ENCODE results near the gene ZNF274. TPM values are rescaled to one million over a fixed set of nuclear protein-coding genes. Genes with fewer than 3 reads are reported as not detected.
A peak's percentile ranks its signal among the peaks of the same experiment; 100 is the strongest.
"Not testable (repeated sequence)": the region's sequence is repeated elsewhere in the genome, so short reads cannot be mapped to it uniquely, and the experiment has no call there.

The ZNF274 gene
- polyA plus RNA-seq, 1 donor = 22.8 TPM

DNA sequence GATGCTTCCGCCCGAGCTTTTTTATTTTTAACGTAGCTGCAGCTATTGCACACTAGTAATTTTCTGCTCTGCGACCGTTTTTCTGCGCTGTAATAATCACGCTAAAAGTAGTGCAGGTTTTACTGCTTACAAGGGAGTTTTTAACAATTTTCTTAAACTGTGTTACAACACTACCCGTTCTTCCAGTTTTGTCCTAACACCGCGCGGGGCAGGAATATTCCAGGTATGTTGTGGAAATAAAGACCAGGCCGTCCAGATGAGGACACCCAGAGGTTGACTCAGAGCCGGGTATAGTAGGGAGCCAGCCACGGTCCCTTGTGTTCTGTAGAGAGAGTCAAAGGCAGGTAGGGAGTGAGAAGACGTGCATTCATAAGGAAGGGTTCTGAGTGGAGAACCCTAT lies 21.7 kb downstream of the ZNF274 start:
- no peak for DNase-seq

DNA sequence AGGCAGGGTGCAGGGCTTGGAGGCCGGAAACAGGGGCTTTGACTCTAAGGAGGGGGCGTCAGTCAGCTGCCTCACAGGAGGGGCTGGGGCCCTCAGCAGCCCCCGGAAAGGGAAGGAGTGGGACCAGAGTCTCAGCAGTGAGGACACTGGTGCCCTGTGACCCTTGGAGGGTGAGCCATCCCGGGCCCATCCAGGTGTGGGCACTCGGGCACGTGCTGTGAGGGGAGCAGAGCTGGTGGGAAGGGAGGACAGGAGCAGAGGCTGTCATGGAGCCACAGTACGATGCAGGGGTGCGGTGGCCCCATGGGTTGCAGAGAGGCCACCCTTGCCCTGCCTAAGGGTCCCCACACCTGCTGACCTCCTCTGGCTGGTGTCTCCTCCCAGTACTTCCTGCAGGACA lies 26.7 kb downstream of the ZNF274 start:
- no peak for DNase-seq

DNA sequence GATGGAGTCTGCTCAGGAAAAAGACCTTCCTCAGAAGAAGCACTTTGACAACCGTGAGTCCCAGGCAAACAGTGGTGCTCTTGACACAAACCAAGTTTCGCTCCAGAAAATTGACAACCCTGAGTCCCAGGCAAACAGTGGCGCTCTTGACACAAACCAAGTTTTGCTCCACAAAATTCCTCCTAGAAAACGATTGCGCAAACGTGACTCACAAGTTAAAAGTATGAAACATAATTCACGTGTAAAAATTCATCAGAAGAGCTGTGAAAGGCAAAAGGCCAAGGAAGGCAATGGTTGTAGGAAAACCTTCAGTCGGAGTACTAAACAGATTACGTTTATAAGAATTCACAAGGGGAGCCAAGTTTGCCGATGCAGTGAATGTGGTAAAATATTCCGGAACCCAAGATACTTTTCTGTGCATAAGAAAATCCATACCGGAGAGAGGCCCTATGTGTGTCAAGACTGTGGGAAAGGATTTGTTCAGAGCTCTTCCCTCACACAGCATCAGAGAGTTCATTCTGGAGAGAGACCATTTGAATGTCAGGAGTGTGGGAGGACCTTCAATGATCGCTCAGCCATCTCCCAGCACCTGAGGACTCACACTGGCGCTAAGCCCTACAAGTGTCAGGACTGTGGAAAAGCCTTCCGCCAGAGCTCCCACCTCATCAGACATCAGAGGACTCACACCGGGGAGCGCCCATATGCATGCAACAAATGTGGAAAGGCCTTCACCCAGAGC lies 29.6 kb downstream of the ZNF274 start:
- DNase-seq = no peak

DNA sequence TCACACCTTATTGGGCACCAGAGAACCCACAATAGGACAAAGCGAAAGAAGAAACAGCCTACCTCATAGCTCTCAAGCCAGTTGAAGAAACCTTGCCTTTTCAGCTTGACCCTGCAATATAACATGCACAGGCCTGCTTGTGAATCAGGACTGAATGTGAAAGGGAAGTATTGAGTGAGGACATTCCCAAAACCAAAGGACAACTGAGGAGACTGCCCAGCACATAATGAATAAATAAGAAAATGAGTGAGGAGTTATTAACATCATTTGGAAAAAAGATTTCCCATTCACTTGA lies 30.2 kb downstream of the ZNF274 start:
- no peak for DNase-seq

DNA sequence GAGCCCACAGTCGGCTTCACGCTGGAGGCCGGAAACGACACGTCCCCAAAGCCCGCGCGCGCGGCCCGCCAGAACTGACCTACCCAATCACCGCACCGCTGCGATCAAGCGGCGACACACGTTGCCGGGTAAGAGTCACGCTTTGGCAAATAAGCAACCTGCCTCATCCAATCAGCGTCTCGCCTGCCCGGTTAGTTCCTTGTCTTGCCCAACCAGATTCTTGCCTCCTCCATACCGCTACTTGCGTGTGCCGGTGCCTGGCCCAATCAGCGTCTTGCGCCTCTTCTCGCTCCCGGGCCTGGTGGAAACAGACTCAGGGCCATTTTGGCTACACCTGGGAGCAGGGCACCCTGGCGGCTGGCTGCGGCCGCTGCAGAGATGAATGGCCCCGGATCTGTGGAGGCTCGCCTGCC lies 34.2 kb downstream of the ZNF274 start:
- no peak for DNase-seq

DNA sequence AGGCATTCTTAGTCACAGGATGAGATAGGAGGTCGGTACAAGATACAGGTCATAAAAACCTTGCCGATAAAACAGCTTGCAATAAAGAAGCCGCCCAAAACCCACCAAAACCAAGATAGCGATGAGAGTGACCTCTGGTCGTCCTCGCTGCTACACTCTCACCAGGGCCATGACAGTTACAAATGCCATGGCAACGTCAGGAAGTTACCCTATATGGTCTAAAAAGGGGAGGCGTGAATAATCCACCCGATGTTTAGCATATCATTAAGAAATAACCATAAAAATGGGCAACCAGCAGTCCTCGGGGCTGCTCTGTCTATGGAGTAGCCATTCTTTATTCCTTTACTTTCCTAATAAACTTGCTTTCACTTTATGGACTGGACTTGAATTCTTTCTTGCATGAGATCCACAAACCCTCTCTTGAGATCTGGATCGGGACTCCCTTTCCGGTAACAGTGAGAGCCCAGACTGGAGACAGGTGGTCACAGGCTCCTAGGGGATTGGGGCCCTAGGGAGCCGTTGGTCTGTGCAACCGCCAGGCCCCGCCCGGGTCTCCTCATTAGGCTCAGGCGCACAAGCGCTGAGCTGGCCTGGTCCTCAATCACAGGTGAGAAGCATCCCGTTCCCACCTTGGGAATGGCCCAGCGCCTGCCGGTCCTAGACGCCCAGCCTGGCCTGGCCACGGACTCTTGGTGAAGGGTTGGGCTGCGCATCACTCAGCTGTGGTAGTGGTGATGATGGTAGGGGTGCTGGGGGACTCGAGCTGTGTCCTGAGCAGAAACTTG lies 34.9 kb downstream of the ZNF274 start:
- DNase-seq = no peak

DNA sequence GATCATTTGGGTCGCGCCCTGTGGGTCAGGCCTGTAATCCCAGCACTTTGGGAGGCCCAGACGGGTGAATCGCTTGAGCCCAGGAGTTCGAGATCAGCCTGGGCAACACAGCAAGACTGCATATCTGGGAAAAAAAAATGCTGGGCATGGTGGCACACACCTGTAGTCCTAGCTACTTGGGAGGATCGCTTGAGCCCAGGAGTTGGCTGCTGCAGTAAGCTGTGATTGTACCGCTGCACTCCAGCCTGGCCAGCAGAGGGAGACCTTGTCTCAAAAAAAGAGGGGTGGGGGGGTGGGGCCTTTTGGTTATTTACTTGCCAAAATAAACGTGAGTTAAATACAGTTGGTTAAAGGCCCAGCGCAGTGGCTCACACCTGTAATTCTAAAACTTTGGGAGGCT lies 36.0 kb downstream of the ZNF274 start:
- DNase-seq = no peak

DNA sequence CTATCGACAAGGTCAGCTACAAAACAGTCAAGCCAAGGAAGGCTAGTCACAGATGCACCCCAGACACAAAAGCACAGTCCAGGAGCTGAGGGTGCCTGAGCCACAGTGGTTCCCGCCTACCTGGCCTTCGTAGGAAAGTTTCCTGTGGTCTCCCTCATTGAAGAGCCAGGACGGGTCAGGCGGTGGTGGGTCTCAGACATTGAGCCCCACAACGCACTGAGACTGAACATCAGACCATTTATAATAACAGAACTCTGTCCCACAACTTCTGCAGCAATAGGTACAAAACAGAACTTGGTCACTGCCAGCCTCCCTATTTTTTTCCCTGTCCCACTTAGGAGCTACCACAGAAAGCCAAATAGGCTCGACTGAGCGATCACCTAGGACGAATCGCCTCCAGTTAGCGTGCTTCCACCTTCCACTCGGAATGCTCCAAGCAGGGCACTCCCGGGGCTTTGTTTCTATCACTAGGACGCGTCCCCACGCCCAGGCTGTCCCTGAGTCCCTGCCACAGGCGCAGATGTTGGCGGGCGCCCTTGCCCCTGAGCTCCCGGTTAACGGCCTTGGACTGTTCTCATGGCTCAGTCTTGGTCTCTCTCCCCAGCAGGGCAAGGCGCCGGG lies 45.2 kb downstream of the ZNF274 start:
- no peak for DNase-seq

DNA sequence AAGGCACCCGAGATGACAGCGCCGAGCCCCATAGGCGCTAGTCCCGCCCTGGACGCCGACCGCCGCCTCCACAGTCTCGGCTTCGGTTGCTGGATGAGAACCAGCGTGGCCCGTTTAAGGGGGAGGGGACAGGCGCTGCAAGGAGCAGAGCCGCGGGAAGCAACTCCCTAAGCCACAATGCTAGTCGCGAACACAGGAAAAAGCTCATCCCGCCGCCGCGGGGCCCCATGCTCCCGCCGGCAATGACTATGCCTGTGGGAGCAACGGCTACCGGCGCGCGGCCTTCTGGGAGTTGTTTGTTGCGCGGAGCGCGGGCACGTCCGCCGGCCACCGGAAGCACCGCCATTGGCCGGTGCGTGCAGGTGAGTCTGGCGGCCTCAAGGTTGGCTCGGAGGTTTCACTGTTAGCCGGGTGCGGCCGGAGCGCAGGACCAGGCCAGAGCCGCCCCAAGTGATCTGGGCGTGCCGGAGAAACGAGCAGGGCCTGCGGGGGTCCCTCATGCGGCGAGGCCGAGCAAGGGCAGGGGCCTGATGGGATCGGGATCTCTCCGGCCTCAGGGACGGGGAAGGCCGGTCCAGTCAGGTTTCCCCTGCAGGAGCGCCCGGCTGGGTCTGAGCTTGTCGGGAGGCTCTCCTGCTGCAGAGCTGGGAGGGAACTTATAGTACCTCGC lies 45.9 kb downstream of the ZNF274 start, which contains the start of gene ZNF544:
TSS of gene ZNF544 (plus strand) at position 330 of the 670 bp plus-strand sequence. CDS start 15,110 bp downstream, outside the sequence.
- peak; percentile 79 for DNase-seq

DNA sequence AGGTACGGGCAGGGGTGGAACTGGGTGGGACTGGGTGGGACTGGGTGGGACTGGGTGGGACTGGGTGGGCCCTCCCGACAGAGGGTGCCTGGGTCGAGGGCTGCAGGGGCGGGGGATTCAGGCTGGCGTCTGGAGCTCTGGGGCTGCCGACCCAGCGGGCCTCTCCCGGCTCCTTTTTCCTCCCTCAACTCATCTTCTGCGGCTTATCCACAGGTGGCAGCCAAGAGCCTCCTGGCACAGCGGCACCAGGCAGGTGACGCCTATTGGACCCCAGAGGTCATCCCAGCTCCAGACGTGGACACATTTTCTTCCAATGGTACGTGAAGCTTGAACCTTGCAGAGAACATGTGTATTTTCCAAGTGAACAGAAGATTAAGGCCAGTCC lies 46.4 kb downstream of the ZNF274 start:
- no peak for DNase-seq

DNA sequence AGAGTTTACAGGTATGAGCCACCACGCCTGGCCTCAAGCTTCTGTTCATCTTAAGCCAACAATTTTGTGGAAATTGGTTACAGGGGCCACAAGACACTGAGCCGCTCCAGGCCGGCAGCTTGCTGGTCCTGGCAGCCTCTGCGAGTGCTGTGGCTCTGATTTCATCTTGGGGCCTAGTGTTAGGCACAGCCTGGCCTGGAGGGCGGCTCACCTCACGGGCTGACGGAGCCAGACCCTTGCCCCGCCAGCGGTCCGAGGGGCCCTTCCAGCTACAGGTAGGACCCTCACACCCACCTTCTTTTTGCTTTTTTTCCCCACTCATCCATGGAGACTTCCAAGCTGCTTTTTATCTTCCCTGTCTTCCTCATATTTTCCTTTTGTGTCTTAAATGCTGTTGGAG lies 54.5 kb downstream of the ZNF274 start:
- no peak for DNase-seq

DNA sequence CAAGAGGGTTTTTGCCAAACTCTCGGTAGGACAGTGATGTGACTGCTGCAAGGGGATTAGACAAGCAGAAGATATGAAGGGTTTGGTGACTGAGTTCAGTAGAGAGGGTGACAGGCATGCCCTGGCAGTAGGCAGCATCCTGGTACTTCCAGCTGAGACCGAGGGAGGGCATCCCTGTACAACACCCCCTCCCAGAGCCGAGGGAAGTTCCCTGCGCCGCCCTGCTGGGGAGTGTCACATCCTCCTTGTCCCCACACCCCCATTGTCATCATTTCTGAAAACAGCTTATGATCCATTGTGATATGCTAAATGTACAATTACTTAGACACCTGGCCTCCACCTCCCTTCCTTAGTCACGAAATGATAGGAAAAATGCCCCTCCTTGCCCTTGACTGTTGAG lies 60.5 kb downstream of the ZNF274 start:
- DNase-seq = no peak

DNA sequence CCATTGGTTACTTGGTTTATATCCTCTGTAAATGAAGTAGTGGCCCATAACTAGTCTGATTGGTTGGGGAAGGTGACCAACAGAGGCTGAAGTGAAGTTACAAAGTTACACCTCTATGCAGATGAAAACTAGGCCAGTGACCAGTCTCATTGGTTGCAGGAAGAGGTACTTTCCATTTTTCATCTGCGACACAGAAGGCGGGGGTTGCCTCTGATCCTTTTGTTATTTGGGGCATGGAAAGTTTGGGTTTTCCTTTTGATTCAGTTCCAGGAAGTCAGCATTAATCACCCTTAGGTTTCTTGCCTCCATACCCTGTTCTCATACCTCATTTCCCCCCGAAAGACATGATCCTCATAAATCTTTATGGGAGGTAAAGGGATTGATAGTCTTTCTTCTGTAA lies 66.0 kb downstream of the ZNF274 start:
- DNase-seq = no peak

DNA sequence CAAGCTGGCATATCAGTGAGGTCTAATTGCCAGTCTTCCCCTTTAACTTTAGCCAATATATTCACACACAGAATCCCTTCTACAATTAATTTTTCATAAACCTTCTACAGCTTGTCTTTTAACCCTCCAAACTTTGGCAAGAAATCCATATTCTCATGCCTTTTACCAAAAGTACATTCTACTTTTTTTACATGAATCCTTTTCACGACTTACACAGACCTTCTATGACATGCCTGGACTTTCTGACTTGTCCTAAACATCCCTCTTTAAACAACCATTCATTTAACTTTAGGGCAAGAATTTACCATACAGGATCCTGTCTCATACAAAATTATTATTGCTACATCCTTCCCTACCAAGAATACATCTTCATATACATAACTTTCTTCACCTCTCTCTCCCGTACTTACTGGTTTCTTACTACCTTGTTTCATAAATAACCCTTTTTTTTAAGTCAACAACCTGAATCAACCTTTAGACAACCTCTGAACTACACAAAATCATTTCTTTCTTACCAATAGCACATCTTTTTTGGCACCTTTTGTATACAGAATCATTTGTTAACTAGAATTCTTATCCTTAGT lies 69.3 kb downstream of the ZNF274 start:
- DNase-seq = peak; percentile 25

DNA sequence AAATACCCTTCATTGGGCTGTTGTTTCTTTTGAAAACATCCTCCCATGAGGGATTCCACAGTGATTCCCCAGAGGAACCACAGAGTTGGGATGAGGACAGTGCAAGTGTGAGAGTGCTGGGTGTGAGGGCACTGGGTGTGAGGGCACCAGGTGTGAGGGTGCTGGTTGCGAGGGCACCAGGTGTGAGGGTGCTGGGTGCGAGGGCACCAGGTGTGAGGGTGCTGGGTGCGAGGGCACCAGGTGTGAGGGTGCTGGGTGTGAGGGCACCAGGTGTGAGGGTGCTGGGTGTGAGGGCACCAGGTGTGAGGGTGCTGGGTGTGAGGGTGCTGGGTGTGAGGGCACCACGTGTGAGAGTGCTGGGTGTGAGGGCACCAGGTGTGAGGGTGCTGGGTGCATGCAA lies 75.4 kb downstream of the ZNF274 start:
- DNase-seq = not testable (repeated sequence)

DNA sequence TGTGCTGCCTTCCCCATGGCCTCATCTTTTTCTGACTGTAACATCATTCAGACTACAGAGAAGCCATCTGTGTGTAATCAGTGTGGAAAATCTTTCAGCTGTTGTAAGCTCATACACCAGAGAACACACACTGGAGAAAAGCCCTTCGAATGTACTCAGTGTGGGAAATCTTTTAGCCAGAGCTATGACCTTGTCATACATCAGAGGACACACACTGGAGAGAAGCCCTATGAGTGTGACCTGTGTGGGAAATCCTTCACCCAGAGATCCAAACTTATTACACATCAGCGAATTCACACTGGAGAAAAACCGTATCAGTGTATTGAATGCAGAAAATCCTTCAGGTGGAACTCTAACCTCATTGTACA lies 78.7 kb downstream of the ZNF274 start:
- DNase-seq = no peak

DNA sequence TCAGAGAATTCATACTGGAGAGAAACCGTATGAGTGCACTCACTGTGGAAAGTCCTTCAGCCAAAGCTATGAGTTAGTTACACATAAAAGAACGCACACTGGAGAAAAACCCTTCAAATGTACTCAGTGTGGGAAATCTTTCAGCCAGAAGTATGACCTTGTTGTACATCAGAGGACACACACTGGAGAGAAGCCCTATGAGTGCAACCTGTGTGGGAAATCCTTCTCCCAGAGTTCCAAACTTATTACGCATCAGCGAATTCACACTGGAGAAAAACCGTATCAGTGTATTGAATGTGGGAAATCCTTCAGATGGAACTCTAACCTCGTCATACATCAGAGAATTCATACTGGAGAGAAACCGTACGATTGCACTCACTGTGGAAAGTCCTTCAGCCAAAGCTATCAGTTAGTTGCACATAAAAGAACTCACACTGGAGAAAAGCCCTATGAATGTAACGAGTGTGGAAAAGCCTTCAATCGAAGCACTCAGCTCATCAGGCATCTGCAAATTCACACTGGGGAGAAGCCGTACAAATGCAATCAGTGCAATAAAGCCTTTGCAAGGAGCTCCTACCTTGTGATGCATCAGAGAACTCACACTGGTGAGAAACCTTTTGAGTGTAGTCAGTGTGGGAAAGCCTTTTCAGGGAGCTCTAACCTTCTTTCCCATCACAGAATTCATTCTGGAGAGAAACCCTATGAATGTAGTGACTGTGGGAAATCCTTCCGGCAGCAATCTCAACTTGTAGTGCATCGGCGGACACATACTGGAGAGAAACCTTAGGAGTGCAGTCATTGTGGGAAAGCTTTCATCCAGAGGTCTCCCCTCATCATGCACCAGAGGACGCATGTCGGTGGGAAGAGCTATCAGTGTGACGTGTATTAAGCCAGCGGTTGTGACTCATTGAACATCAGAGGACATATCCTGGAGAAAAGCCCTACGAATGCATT lies 79.4 kb downstream of the ZNF274 start:
- DNase-seq = no peak

DNA sequence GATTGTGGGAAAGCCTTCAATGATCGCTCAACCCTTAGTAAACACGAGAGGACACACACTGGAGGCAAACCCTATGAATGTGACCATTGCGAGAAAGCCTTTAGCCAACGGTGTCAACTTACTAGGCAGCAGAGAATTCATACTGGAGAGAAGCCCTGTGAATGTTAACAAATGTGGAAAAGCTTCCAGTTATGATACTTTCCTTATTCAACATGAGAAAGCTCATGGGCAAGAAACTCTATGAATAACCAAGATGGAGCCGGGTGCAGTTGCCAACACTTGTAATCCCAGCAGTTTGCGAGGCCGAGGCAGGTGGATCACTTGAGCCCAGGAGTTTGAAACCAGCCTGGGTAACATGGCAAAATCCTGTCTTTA lies 80.0 kb downstream of the ZNF274 start:
- DNase-seq = no peak

Measured in left kidney (tissue), 2 donors.